SK-N-SH (cell line): ENCODE measurements around the gene THSD7B. TPM values are rescaled to one million over a fixed set of nuclear protein-coding genes. Genes with fewer than 3 reads are reported as not detected.

Experiments
- CTCF ChIA-PET: fragments of 300-600, 350-600 bp; formaldehyde crosslinking; extraction: SDS; loops from one replicate; lab custom pipeline; 2021; lab: Yijun Ruan, JAX
- POLR2A ChIA-PET: fragments of 350-600 bp; sonication (Branson Sonifier 250); formaldehyde crosslinking; extraction: SDS; loops from one replicate; lab custom pipeline; 2020; ENCODE audit warnings: antibody characterized with exemption, inconsistent platforms; lab: Yijun Ruan, JAX
- DNase-seq: peaks from one replicate; pipeline ENCODE4 v3.0.0; 2012
- H2AFZ ChIP-seq: fragments of 200-600 bp; sonication (generic); 2 replicates; pipeline ENCODE4 v1.8.1; 2016; ENCODE audit warnings: antibody characterized with exemption, mild to moderate bottlenecking, low read depth
- H3F3A ChIP-seq: fragments of 200-600 bp; sonication (generic); replicated peaks from 2 replicates; pipeline ENCODE3; 2016; ENCODE audit warnings: antibody characterized with exemption, mild to moderate bottlenecking; ENCODE audit not compliant: insufficient read depth
- H3K27ac ChIP-seq, 2 experiments: fragments of 200-500 bp in 1 of 2; fragments of 200-600 bp in 1 of 2; sonication (Bioruptor generic) in 1 of 2; sonication (generic), shearing (Covaris generic) in 1 of 2; 2 replicates each; pipeline versions ENCODE4 v1.5.1 to v1.6.1; 2014 to 2016; ENCODE audit warnings: low read depth in 2 of 2, inconsistent platforms in 1 of 2, low read length in 1 of 2, mild to moderate bottlenecking in 1 of 2, mixed read lengths in 1 of 2
- H3K27me3 ChIP-seq: fragments of 200-600 bp; sonication (generic), shearing (Covaris generic); 2 replicates; pipeline ENCODE4 v1.6.1; 2016; ENCODE audit warnings: mixed run types; ENCODE audit not compliant: insufficient read depth
- H3K36me3 ChIP-seq, 2 experiments: fragments of 200-500 bp in 1 of 2; fragments of 200-600 bp in 1 of 2; sonication (Bioruptor generic) in 1 of 2; sonication (generic) in 1 of 2; replicated peaks in 1 of 2; 2 replicates each; pipeline versions ENCODE3 to v1.5.1; 2014 to 2016; ENCODE audit warnings: low read length in 1 of 2, mild to moderate bottlenecking in 1 of 2; ENCODE audit not compliant: insufficient read depth in 2 of 2, control insufficient read depth in 1 of 2
- H3K4me1 ChIP-seq, 2 experiments: fragments of 200-500 bp in 1 of 2; fragments of 200-600 bp in 1 of 2; sonication (Bioruptor generic) in 1 of 2; sonication (generic), shearing (Covaris generic) in 1 of 2; 2 replicates each; pipeline versions ENCODE4 v1.5.1 to v1.6.1; 2014 to 2016; ENCODE audit warnings: low read depth in 1 of 2, low read length in 1 of 2, mixed run types in 1 of 2; ENCODE audit not compliant: insufficient read depth in 2 of 2, control insufficient read depth in 1 of 2
- H3K4me2 ChIP-seq: fragments of 200-600 bp; sonication (generic), shearing (Covaris generic); 2 replicates; pipeline ENCODE4 v1.6.1; 2017; ENCODE audit warnings: mixed run types
- H3K4me3 ChIP-seq, 2 experiments: fragments of 200-500 bp in 1 of 2; fragments of 200-600 bp in 1 of 2; sonication (Bioruptor generic) in 1 of 2; sonication (generic), shearing (Covaris generic) in 1 of 2; 2 replicates each; pipeline versions ENCODE4 v1.5.1 to v1.8.1; 2014 to 2016; ENCODE audit warnings: low read depth in 2 of 2, inconsistent platforms in 1 of 2, low read length in 1 of 2, mild to moderate bottlenecking in 1 of 2, mixed read lengths in 1 of 2, moderate library complexity in 1 of 2
- H3K79me2 ChIP-seq: fragments of 200-600 bp; sonication (generic); 2 replicates; pipeline ENCODE4 v1.8.1; 2017; ENCODE audit warnings: mild to moderate bottlenecking; ENCODE audit not compliant: insufficient read depth
- H3K9ac ChIP-seq: fragments of 200-600 bp; sonication (generic); 2 replicates; pipeline ENCODE4 v1.6.1; 2017; ENCODE audit warnings: mixed run types
- H3K9me2 ChIP-seq: fragments of 200-600 bp; sonication (generic); 2 replicates; pipeline ENCODE4 v1.6.1; 2017; ENCODE audit warnings: mixed run types
- H3K9me3 ChIP-seq: fragments of 200-600 bp; sonication (generic); 2 replicates; pipeline ENCODE4 v1.6.1; 2017; ENCODE audit warnings: mixed run types, mild to moderate bottlenecking, moderate library complexity
- H4K20me1 ChIP-seq: fragments of 200-600 bp; sonication (generic); 2 replicates; pipeline ENCODE4 v1.6.1; 2017; ENCODE audit warnings: mild to moderate bottlenecking, mixed run types; ENCODE audit not compliant: insufficient read depth
- CHD2 ChIP-seq: fragments of 150-350 bp; IDR thresholded peaks from 2 replicates; pipeline ENCODE4 v1.6.1; 2018; ENCODE audit warnings: low read length; ENCODE audit not compliant: partially characterized antibody
- CTCF ChIP-seq: fragments of 200-600 bp; sonication (generic); IDR thresholded peaks from 2 replicates; pipeline ENCODE4 v1.6.1; 2017; ENCODE audit warnings: antibody characterized with exemption, mild to moderate bottlenecking, moderate library complexity
- FOSL2 ChIP-seq: IDR thresholded peaks from 2 replicates; pipeline ENCODE4 v1.4.0; 2012; ENCODE audit warnings: low read depth, mild to moderate bottlenecking, moderate library complexity, borderline replicate concordance
- FOXM1 ChIP-seq: IDR thresholded peaks from 2 replicates; pipeline ENCODE4 v1.4.0; 2012; ENCODE audit warnings: low read depth, mild to moderate bottlenecking
- GABPA ChIP-seq: IDR thresholded peaks from 2 replicates; pipeline ENCODE4 v1.4.0; 2012; ENCODE audit warnings: low read depth, mild to moderate bottlenecking
- IRF3 ChIP-seq: fragments of 150-350 bp; IDR thresholded peaks from 2 replicates; pipeline ENCODE4 v1.6.1; 2016; ENCODE audit warnings: mild to moderate bottlenecking, low read depth, low read length
- MXI1 ChIP-seq: IDR thresholded peaks from 2 replicates; pipeline ENCODE4 v1.6.1; 2012; ENCODE audit warnings: mild to moderate bottlenecking, low read depth, low read length, improper control_type of control experiment
- NFIC ChIP-seq: IDR thresholded peaks from 2 replicates; pipeline ENCODE4 v1.4.0; 2012; ENCODE audit warnings: borderline replicate concordance
- PBX3 ChIP-seq: IDR thresholded peaks from 2 replicates; pipeline ENCODE4; 2012
- POLR2AphosphoS5 ChIP-seq: IDR thresholded peaks from 2 replicates; pipeline ENCODE4 v1.6.1; 2012; ENCODE audit warnings: low read depth, low read length
- RAD21 ChIP-seq: IDR thresholded peaks from 2 replicates; pipeline ENCODE4 v1.6.1; 2012; ENCODE audit warnings: mild to moderate bottlenecking, low read length
- SIN3A ChIP-seq: IDR thresholded peaks from 2 replicates; pipeline ENCODE4 v1.6.1; 2012; ENCODE audit warnings: low read depth, mild to moderate bottlenecking, low read length, moderate library complexity, borderline replicate concordance
- SMC3 ChIP-seq: IDR thresholded peaks from 2 replicates; pipeline ENCODE4 v1.6.1; 2012; ENCODE audit warnings: low read depth, low read length, improper control_type of control experiment
- TAF1 ChIP-seq: IDR thresholded peaks from 2 replicates; pipeline ENCODE4 v1.6.1; 2012; ENCODE audit warnings: low read depth, mild to moderate bottlenecking, low read length, moderate library complexity, borderline replicate concordance
- TEAD4 ChIP-seq: IDR thresholded peaks from 2 replicates; pipeline ENCODE4 v1.4.0; 2012; ENCODE audit warnings: mild to moderate bottlenecking, borderline replicate concordance; ENCODE audit not compliant: insufficient read depth
- USF1 ChIP-seq: IDR thresholded peaks from 2 replicates; pipeline ENCODE4 v1.4.0; 2012; ENCODE audit warnings: low read depth, borderline replicate concordance
- YY1 ChIP-seq: IDR thresholded peaks from 2 replicates; pipeline ENCODE4 v1.4.0; 2012; ENCODE audit warnings: low read depth, mild to moderate bottlenecking
- ZBTB33 ChIP-seq: IDR thresholded peaks from 2 replicates; pipeline ENCODE4 v1.4.0; 2012; ENCODE audit warnings: low read depth, borderline replicate concordance
- polyA plus RNA-seq, 3 experiments: library from polyadenylated mRNA; depleted of rRNA; stranded (reverse); fragments of >200 nt; gene quantifications; 2 replicates each; pipeline ENCODE4 v1.2.3, GENCODE V29; 2012

THSD7B gene
- polyA plus RNA-seq, 1 of the 3 experiments (the other 2 are of a cell fraction): not detected

GRCh38 chr2:137672989-137673552, 907.7 kb downstream of the THSD7B start:
- Histone ChIP-seq H3K9me3 (no peaks in the 10 kb centered on the region), H4K20me1 (no peaks in the 10 kb centered on the region), H3K4me3 (no peak overlapping the region), H3F3A (no peaks in the 10 kb centered on the region), H3K4me2 (no peak overlapping the region), H3K4me1 (peaks cover 0 to 17% of the 10 kb centered on the region in 2 experiments; a peak in 2 of 4 replicates), H3K27me3 (no peaks in the 10 kb centered on the region), H2AFZ (no peak overlapping the region), H3K79me2 (no peaks in the 10 kb centered on the region), H3K9me2 (no peaks in the 10 kb centered on the region), H3K36me3 (no peaks in the 10 kb centered on the region), H3K27ac (no peak overlapping the region), H3K9ac (no peak overlapping the region)
- DNase-seq: no peak
- TF ChIP-seq YY1 (no peak), NFIC (no peak), POLR2AphosphoS5 (no peak), TAF1 (no peak), USF1 (no peak), CTCF (no peak), CHD2 (no peak), FOSL2 (no peak), IRF3 (no peak), SMC3 (no peak), MXI1 (no peak), GABPA (no peak), ZBTB33 (no peak), TEAD4 (no peak), SIN3A (no peak), FOXM1 (no peak), RAD21 (no peak), PBX3 (no peak)
- ChIA-PET CTCF (no interaction called here), POLR2A (no interaction called here)
